GM10248 (cell line): ENCODE results near the gene KRTAP1-4.

Experiments
- CTCF ChIA-PET: fragments of 300-600 bp; sonication (Branson Sonifier 250); formaldehyde crosslinking; extraction: SDS; loops from one replicate; lab custom pipeline; 2021; ENCODE audit warnings: antibody characterized with exemption; lab: Yijun Ruan, JAX
- POLR2A ChIA-PET: fragments of 350-650 bp; sonication (Branson Sonifier 250); formaldehyde crosslinking; extraction: SDS; loops from one replicate; lab custom pipeline; 2020; ENCODE audit warnings: antibody characterized with exemption; lab: Yijun Ruan, JAX
- DNase-seq: peaks from one replicate; pipeline ENCODE4 v3.0.0; 2012; ENCODE audit errors: extremely low spot score
- CTCF ChIP-seq: IDR thresholded peaks from 2 replicates; pipeline ENCODE4 v1.5.1; 2012; ENCODE audit warnings: mild to moderate bottlenecking, low read depth; ENCODE audit errors: extremely low read depth, missing control alignments, control extremely low read depth

Gene KRTAP1-4

GRCh38 chr17:40993839-40994238 is 36.2 kb downstream of the KRTAP1-4 start, which contains the start of gene KRTAP3-3:
Gene KRTAP3-3, minus strand, starts transcription at chr17:40994164. Its CDS starts 67 bp downstream, at chr17:40994097.
- TF ChIP-seq CTCF = no peak
- no peak for DNase-seq
- ChIA-PET POLR2A (no interaction called here), CTCF (no interaction called here)

GRCh38 chr17:40993084-40993483 is 36.9 kb downstream of the KRTAP1-4 start:
- CTCF ChIA-PET = no interaction called here
- TF ChIP-seq CTCF = no peak

GRCh38 chr17:40992666-40993065 is 37.3 kb downstream of the KRTAP1-4 start:
- TF ChIP-seq CTCF = no peak
- ChIA-PET POLR2A (no interaction called here), CTCF (interaction anchor here (0.7 kb wide), 1 partner anchor 68 kb away, joined by 3 read pairs; no protein-coding TSS in a partner anchor)
- DNase-seq = no peak

More at GRCh38 chr17:40993084-40993483, 36.9 kb downstream of the KRTAP1-4 start:
- POLR2A ChIA-PET = no interaction called here
- no peak for DNase-seq

GRCh38 chr17:40986920-40987319 is 43.1 kb downstream of the KRTAP1-4 start:
- no peak for DNase-seq
- CTCF ChIA-PET = interaction anchor here (0.9 kb wide), 1 partner anchor 10 kb away, joined by 3 read pairs; no protein-coding TSS in a partner anchor
- POLR2A ChIA-PET = no interaction called here

GRCh38 chr17:40984226-40984625 is 45.8 kb downstream of the KRTAP1-4 start, which contains the start of gene KRT40:
Gene KRT40, minus strand, starts transcription at chr17:40984326. Its CDS starts 53 bp downstream, at chr17:40984273.
- TF ChIP-seq CTCF = no peak
- ChIA-PET POLR2A (no interaction called here), CTCF (no interaction called here)
- DNase-seq = no peak

More at GRCh38 chr17:40986920-40987319, 43.1 kb downstream of the KRTAP1-4 start:
- TF ChIP-seq CTCF = no peak

- DNase-seq = no peak
- ChIA-PET CTCF (no interaction called here), POLR2A (no interaction called here)
- TF ChIP-seq CTCF = no peak
Observed at GRCh38 chr17:40981115-40981514, 48.9 kb downstream of the KRTAP1-4 start.
